Stomach (tissue), 4 donors: ENCODE measurements around the gene EML2.

Source experiments
- CTCF ChIP-seq, 7 experiments: fragments of 450-650 bp in 4 of 7; fragments of 200-600 bp in 3 of 7; sonication (generic) in 3 of 7; IDR thresholded peaks; one replicate each; pipeline ENCODE4 v1.5.1; 2016 to 2019; ENCODE audit warnings: antibody characterized with exemption in 7 of 7, control low read depth in 2 of 7, mild to moderate bottlenecking in 1 of 7
- POLR2A ChIP-seq, 4 donors: fragments of 450-650 bp; IDR thresholded peaks; one replicate each; pipeline ENCODE4 v1.6.1; 2016; ENCODE audit warnings: antibody characterized with exemption in 4 of 4, control low read depth in 2 of 4, mild to moderate bottlenecking in 1 of 4, moderate library complexity in 1 of 4

- no peak for TF ChIP-seq CTCF (IDR thresholded peaks at IDR 0.05)
- TF ChIP-seq POLR2A (IDR thresholded peaks at IDR 0.05) = no peak
These were observed 18.4 kb upstream of the EML2 start for GRCh38 chr19:45657520-45658167.
